CD4-positive, alpha-beta T cell treated with Interleukin-4 for 1 hour (primary cell): Measurements from ENCODE around the gene CCDC6.
"Not testable (repeated sequence)": the region's sequence is repeated elsewhere in the genome, so short reads cannot be mapped to it uniquely, and the experiment has no call there.

Experiments
- DNase-seq, 2 donors: peaks; one replicate each; pipeline ENCODE4 v3.0.0-alpha.2; 2020 to 2022

Gene CCDC6

GRCh38 chr10:59880019-59880717, 26.2 kb downstream of the CCDC6 start:
- DNase-seq: no peak

- no peak for DNase-seq
Measured at GRCh38 chr10:59879363-59879913, 26.9 kb downstream of the CCDC6 start.

GRCh38 chr10:59878915-59879314, 27.4 kb downstream of the CCDC6 start:
- DNase-seq: no peak

GRCh38 chr10:59878289-59878688, 28.1 kb downstream of the CCDC6 start:
- no peak for DNase-seq

GRCh38 chr10:59877191-59877671, 29.1 kb downstream of the CCDC6 start:
- DNase-seq: no peak

- no peak for DNase-seq
Measured at GRCh38 chr10:59876695-59877094, 29.7 kb downstream of the CCDC6 start.

- not testable (repeated sequence) for DNase-seq
Measured at GRCh38 chr10:59876208-59876607, 30.1 kb downstream of the CCDC6 start.

- DNase-seq: no peak
Measured at GRCh38 chr10:59873896-59874295, 32.5 kb downstream of the CCDC6 start.

GRCh38 chr10:59872892-59873463, 33.4 kb downstream of the CCDC6 start:
- no peak for DNase-seq

GRCh38 chr10:59870152-59870551, 36.2 kb downstream of the CCDC6 start:
- no peak for DNase-seq

- no peak for DNase-seq
Measured at GRCh38 chr10:59869594-59869940, 36.8 kb downstream of the CCDC6 start.

- DNase-seq: no peak
Measured at GRCh38 chr10:59868696-59869593, 37.4 kb downstream of the CCDC6 start.

GRCh38 chr10:59867590-59867989, 38.8 kb downstream of the CCDC6 start:
- no peak for DNase-seq

- peak; percentile 23 to 43 for DNase-seq
Measured at GRCh38 chr10:59865101-59865500, 41.3 kb downstream of the CCDC6 start.

GRCh38 chr10:59864141-59864962, 42.0 kb downstream of the CCDC6 start:
- no peak for DNase-seq

- DNase-seq: no peak
Measured at GRCh38 chr10:59859570-59859969, 46.8 kb downstream of the CCDC6 start.

GRCh38 chr10:59857921-59858320, 48.4 kb downstream of the CCDC6 start:
- DNase-seq: no peak

GRCh38 chr10:59857049-59857448, 49.3 kb downstream of the CCDC6 start:
- DNase-seq: no peak

GRCh38 chr10:59856104-59856503, 50.3 kb downstream of the CCDC6 start:
- DNase-seq: no peak

- DNase-seq: no peak
Measured at GRCh38 chr10:59854571-59854970, 51.8 kb downstream of the CCDC6 start.

GRCh38 chr10:59852670-59853069, 53.7 kb downstream of the CCDC6 start:
- DNase-seq: no peak

GRCh38 chr10:59851864-59852263, 54.5 kb downstream of the CCDC6 start:
- no peak for DNase-seq

GRCh38 chr10:59847888-59848287, 58.5 kb downstream of the CCDC6 start:
- DNase-seq: no peak
